Stimulated activated CD8-positive, alpha-beta memory T cell treated with anti-CD3 and anti-CD28 coated beads, Interleukin-4, amount 100 ng/mL, for 24 hours (primary cell): ENCODE results near the gene SOX12.
A peak's percentile ranks its signal among the peaks of the same experiment; 100 is the strongest.

Source experiments
- DNase-seq: peaks from one replicate; pipeline ENCODE4 v3.0.0-alpha.2; 2020; ENCODE audit warnings: low read depth

SOX12 gene

DNA sequence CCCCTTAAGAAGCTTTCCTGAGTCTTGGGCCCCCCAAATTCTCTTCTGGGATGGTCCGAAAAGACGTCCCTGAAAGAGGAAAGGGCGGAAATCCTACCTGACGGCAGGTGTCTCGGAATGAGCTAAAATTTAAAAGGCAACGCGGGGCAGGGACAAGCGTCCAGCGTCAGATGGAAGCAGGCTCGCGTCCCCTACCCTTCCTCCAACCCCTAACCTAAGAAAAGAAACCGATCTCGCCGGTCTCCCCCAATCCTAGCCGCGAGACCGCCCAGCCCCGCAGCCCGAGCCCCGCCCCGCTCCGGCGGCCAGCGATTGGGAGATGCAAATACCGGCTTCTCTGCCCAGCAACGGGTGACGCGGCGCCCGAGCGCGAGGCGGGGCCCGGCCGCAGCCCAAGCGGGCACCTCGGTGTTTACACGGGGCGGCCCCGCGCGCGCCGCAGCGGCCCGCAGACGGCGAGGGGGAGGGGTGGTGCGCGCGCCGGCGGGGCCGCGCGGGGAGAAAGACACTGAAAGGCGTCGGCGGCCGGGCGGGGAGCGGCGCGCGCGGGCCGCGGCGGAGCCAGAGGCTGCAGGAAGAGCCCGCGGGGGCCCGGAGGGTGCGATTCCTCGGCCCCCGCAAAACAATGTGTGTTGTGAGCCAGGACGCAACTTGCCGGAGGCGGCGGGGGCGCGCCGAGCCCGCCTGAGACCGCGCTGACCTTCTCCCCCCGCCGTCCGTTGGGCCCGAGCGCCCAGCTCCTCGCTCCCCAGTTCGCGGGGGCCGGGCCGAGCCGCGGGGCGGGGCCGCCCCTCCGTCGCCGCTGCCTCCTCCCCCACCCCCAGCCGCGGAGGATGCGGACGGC, at the start of gene SOX12:
Gene SOX12 (plus strand): TSS at position 508 of the 844 bp plus-strand sequence. CDS start 373 bp downstream, outside the sequence.
- DNase-seq, result peak; percentile 99

GRCh38 chr20:275791-276190, 49.6 kb upstream of the SOX12 start:
- DNase-seq, result no peak

DNA sequence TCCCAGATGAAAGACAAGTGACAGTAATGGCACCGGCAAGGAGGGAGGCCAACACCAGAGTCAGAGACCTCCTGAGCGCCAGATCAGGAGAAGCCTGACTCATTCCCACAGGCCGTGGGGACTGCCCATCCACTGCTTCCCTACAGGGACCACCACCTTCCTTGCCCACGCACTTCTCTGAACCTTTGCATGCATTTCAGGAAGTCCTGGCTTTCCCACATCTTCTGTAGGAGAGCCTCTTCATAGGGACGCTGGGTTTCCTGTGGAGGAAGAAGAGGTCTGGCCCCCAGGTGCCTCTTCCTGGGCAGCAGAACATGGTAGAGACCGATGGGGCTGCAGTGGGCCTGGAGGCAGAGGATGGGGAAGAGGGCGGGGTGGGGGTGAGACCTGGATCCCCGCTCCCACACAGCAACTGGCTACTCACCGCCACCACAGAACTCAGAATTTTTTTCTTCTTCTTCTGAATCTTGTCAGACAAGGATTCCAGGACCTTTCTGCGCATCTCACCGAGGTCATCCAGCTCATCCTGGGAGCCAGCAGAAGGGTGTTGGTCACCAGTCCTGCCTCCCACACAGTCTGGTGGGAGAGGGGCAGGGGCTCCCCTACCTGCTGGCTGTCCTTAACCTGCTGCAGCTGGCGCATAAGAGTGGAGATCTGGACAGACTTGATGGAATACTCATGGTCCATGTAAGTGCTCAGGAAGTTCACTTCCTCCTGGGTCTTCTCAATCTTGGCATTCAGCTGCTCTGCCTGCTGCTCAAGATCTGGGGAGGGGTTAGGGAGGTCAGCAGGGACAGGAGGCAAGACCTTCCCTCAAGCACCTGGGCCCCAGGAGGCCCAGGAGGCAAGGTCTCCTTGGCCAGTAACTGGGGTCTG, 48.5 kb upstream of the SOX12 start:
- DNase-seq, result no peak

DNA sequence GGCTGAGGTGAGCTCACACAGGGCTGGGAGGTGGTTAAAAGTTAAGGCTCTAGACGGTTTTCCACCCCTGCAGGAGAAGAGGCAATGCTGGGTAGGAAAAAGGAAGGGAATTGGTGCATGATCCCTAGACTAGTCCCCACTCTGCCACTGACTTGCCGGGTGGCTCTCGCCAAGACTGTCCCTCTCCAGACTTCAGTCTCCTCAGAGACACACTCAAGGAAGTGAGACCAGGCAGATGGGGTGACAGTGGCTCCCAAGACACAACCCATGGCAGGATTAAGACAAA, 47.9 kb upstream of the SOX12 start:
- no peak for DNase-seq

- DNase-seq, result no peak
These were observed 47.2 kb upstream of the SOX12 start for GRCh38 chr20:278181-278580.

DNA sequence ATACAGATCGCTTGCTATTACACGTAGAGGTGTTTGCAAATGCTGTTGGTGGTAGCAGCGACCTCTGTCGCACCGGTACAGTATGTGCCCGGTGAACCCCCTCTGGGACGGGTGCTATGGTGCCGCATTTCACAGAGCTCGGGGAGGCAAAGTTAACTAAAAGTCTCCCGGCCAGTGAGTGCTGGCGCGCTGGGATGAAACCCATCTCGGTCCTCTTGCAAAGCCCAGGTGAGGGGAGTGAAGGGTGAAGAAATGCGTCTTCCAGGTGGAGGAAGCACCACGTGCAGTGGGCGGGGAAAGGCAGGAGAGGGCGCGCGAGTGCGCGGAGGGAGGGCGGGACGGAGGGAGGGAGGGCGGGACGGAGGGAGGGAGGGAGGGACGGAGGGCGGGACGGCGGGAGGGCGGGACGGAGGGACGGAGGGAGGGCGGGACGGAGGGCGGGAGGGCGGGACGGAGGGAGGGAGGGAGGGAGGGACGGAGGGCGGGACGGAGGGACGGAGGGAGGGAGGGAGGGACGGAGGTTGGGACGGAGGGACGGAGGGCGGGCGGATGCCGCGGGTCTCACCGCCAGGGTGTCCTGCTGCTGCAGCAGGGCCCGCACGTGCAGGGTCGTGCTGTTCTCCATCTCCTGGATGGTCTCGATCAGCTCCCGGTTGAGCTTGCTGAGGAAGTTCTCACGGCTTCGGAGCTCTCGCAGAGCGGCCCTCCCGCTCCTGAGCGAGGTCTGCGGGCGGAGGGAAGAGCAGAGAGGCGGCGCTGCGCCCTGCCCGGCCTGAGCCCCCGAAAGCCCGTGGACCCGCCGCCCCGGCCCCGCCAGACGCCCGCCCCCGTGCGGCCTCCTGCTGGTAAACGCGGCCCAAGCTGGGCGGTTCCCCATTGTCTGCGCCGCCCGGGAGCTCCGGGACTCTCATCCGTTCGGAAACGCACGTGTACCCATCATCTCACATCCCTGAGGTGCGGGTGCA, 46.5 kb upstream of the SOX12 start:
- no peak for DNase-seq

DNA sequence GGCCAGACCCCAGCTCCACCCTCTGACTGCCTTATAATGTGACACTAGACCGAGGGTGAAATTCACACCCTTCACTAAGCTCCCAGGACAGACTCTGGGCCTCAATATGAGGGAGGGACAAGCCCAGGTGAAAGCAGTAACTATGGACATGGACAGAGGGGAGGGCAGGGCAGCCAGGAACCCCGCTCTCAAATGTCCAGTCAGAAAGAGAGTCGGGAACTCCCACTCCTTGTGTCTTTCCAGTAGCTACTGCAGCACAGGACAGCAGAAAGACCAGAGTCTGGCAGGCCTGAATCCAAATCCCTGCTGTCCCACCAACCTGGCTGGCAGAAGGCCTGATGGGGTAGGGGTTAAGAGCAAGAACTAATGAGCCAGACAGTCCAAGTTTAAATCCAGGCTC, 41.2 kb upstream of the SOX12 start:
- DNase-seq, result no peak

GRCh38 chr20:286508-286907, 38.8 kb upstream of the SOX12 start:
- no peak for DNase-seq

DNA sequence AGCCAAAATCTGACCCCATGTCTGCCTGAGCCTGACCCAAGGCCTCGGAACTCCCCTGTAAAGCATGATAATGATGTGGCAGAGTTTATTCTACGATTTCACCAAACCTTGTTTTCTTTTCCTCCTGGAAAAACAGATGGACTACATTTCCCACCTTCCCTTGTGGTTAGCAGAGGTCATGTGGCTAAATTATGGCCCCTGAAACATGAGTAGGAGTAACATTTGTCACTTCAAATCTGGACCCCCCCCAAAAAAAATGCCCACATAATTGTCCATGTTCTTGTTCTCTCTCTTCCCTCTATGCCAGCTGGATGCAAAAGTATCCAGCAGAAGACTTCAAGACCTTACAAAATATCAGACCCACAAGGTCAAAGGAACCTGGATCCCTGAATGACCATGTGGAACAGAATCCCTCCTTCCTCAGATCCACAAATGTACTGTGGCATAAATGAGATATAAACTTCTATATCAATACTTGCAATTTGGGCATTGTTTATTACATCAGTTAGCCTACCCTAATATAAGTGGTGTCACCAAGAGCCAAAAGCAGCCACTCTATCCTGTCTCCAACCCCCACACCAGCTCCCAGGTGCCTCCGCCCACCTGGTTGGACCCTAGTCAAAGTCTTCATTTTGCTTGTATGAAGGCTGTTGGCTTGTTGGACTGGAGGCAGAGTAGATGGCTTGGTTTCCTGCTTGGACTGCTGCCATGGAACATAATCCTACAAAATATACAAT, 36.2 kb upstream of the SOX12 start:
- no peak for DNase-seq

GRCh38 chr20:289693-290083, 35.7 kb upstream of the SOX12 start:
- no peak for DNase-seq

GRCh38 chr20:290084-290831, 35.1 kb upstream of the SOX12 start, which contains the start of gene C20orf96:
Gene C20orf96 (minus strand): TSS chr20:290750. CDS start chr20:290610, 140 bp downstream.
- DNase-seq, result peak; percentile 85

- DNase-seq, result no peak
These were observed 30.8 kb upstream of the SOX12 start for GRCh38 chr20:294602-295001.

GRCh38 chr20:295804-296203, 29.5 kb upstream of the SOX12 start:
- no peak for DNase-seq

DNA sequence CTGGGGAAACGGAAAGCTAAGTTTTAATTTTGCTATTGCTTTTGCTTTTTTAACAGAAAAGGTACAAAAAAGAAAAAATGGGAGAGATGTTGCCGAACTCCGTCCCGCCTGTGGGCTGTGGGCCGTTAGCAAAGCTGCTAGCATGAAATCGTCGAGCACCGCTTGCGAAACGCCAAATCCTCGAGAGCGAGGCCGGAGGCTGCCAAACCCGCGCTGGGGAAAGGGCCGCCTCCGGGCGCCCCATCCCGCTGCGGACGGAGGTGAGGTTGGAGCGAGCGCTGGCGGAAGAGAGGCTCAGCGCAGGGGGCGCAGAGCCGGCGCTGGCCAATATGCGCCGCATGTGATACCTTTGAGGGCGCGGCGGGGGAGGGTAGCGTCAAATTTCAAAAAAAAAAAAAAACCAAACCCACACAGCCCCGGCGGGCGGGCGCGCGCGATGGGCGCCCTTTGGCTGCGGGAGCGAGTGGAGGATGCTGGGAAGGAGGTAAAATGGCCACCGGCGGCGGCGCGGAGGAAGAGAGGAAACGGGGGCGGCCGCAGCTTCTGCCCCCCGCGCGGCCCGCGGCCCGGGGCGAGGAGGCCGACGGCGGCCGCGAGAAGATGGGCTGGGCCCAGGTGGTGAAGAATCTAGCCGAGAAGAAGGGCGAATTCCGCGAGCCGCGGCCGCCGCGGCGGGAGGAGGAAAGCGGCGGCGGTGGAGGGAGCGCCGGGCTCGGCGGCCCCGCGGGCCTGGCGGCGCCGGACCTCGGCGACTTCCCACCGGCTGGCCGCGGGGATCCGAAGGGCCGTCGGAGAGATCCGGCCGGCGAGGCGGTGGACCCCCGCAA, 28.0 kb upstream of the SOX12 start, which contains the start of gene ZCCHC3:
Gene ZCCHC3 (plus strand): TSS at position 473 of the 827 bp plus-strand sequence. CDS start 17 bp downstream, at position 490.
- peak; percentile 76 for DNase-seq

GRCh38 chr20:297925-298775, 27.2 kb upstream of the SOX12 start:
- DNase-seq, result peak; percentile 15

- DNase-seq, result no peak
These were observed 26.5 kb upstream of the SOX12 start for GRCh38 chr20:298776-299391.

- no peak for DNase-seq
These were observed 24.9 kb upstream of the SOX12 start for GRCh38 chr20:300345-300990.
